Activated T-helper 17 cell treated with anti-CD3 and anti-CD28 coated beads, Interleukin-2, amount 50 U/mL, for 72 hours (primary cell): ENCODE measurements around the gene TPSB2. TPM values are rescaled to one million over a fixed set of nuclear protein-coding genes. Genes with fewer than 3 reads are reported as not detected.
"Not testable (repeated sequence)": the region's sequence is repeated elsewhere in the genome, so short reads cannot be mapped to it uniquely, and the experiment has no call there.

Experiments
- ATAC-seq: fragments of 150-1000 bp; cut with Tn5 transposase; replicated peaks from 2 replicates; pipeline ENCODE4 v1.10.0; 2021; ENCODE audit warnings: mild to moderate bottlenecking, moderate library complexity
- H3K27ac Mint-ChIP-seq: one replicate; pipeline ENCODE4 v1.8.0; 2022; ENCODE audit warnings: mixed read lengths
- H3K27me3 Mint-ChIP-seq: one replicate; pipeline ENCODE4 v1.8.0; 2022; ENCODE audit warnings: mixed read lengths
- H3K36me3 Mint-ChIP-seq: one replicate; pipeline ENCODE4 v1.8.0; 2022; ENCODE audit warnings: low read depth, mild to moderate bottlenecking, mixed read lengths
- H3K4me1 Mint-ChIP-seq: one replicate; pipeline ENCODE4 v1.8.0; 2022; ENCODE audit warnings: mixed read lengths
- H3K4me3 Mint-ChIP-seq: one replicate; pipeline ENCODE4 v1.8.0; 2022; ENCODE audit warnings: mild to moderate bottlenecking, mixed read lengths
- H3K9me3 Mint-ChIP-seq: one replicate; pipeline ENCODE4 v1.8.0; 2022; ENCODE audit warnings: mixed read lengths
- total RNA-seq, 2 donors: library from RNA; stranded (reverse); gene quantifications; one replicate each; pipeline ENCODE4 v1.2.3, GENCODE V29; 2022

The TPSB2 gene
- total RNA-seq, 2 donors from 2014 or later, result not detected

GRCh38 chr16:1256296-1256873 is 26.4 kb upstream of the TPSB2 start:
- H3K4me3 Mint-ChIP-seq, ATAC-seq, H3K9me3 Mint-ChIP-seq, H3K36me3 Mint-ChIP-seq, H3K4me1 Mint-ChIP-seq, H3K27ac Mint-ChIP-seq: not testable (repeated sequence)
- H3K27me3 Mint-ChIP-seq, result peaks cover 14% of the 10 kb centered on the region

- H3K4me3 Mint-ChIP-seq, H3K4me1 Mint-ChIP-seq: not testable (repeated sequence)
Observed at GRCh38 chr16:1255276-1256122, 25.5 kb upstream of the TPSB2 start, which contains the start of gene TPSD1. TSS of gene TPSD1 (plus strand) at chr16:1256069. CDS start at chr16:1256281, 212 bp downstream.

GRCh38 chr16:1254821-1255220 is 24.8 kb upstream of the TPSB2 start:
- H3K27me3 Mint-ChIP-seq, H3K4me3 Mint-ChIP-seq, H3K36me3 Mint-ChIP-seq, H3K4me1 Mint-ChIP-seq, ATAC-seq, H3K9me3 Mint-ChIP-seq, H3K27ac Mint-ChIP-seq: not testable (repeated sequence)

More at GRCh38 chr16:1255276-1256122, 25.5 kb upstream of the TPSB2 start, which contains the start of gene TPSD1:
- H3K27ac Mint-ChIP-seq, ATAC-seq, H3K9me3 Mint-ChIP-seq, H3K36me3 Mint-ChIP-seq: not testable (repeated sequence)
- H3K27me3 Mint-ChIP-seq, result peaks cover 11% of the 10 kb centered on the region

- not testable (repeated sequence) for H3K36me3 Mint-ChIP-seq, H3K4me3 Mint-ChIP-seq, H3K27ac Mint-ChIP-seq, H3K4me1 Mint-ChIP-seq, H3K9me3 Mint-ChIP-seq, H3K27me3 Mint-ChIP-seq
- ATAC-seq, result peak; percentile 67
Observed at GRCh38 chr16:1253701-1254364, 23.8 kb upstream of the TPSB2 start.

- not testable (repeated sequence) for H3K9me3 Mint-ChIP-seq, H3K4me1 Mint-ChIP-seq, H3K27ac Mint-ChIP-seq, H3K36me3 Mint-ChIP-seq, H3K4me3 Mint-ChIP-seq, H3K27me3 Mint-ChIP-seq
- ATAC-seq, result peak; percentile 61
Observed at GRCh38 chr16:1249031-1249755, 19.2 kb upstream of the TPSB2 start.

- not testable (repeated sequence) for H3K27me3 Mint-ChIP-seq, H3K27ac Mint-ChIP-seq, H3K4me1 Mint-ChIP-seq, H3K4me3 Mint-ChIP-seq, ATAC-seq, H3K36me3 Mint-ChIP-seq, H3K9me3 Mint-ChIP-seq
Observed at GRCh38 chr16:1247903-1248537, 18.0 kb upstream of the TPSB2 start.

- Mint-ChIP-seq H3K36me3 (no peaks in the 10 kb centered on the region), H3K27me3 (peaks cover 4% of the 10 kb centered on the region), H3K9me3 (no peaks in the 10 kb centered on the region), H3K27ac (no peak overlapping the region), H3K4me1 (no peaks in the 10 kb centered on the region), H3K4me3 (no peak overlapping the region)
- ATAC-seq, result no peak
Observed at GRCh38 chr16:1245452-1246020, 15.6 kb upstream of the TPSB2 start.

GRCh38 chr16:1244881-1245280 is 14.9 kb upstream of the TPSB2 start:
- Mint-ChIP-seq H3K4me3 (no peak overlapping the region), H3K36me3 (no peaks in the 10 kb centered on the region), H3K27ac (no peak overlapping the region), H3K9me3 (no peaks in the 10 kb centered on the region), H3K27me3 (peaks cover 4% of the 10 kb centered on the region), H3K4me1 (no peaks in the 10 kb centered on the region)
- ATAC-seq, result peak; percentile 61

GRCh38 chr16:1243907-1244850 is 14.2 kb upstream of the TPSB2 start:
- not testable (repeated sequence) for H3K4me1 Mint-ChIP-seq, ATAC-seq, H3K27me3 Mint-ChIP-seq, H3K36me3 Mint-ChIP-seq, H3K4me3 Mint-ChIP-seq, H3K27ac Mint-ChIP-seq, H3K9me3 Mint-ChIP-seq

GRCh38 chr16:1243363-1243762 is 13.4 kb upstream of the TPSB2 start:
- not testable (repeated sequence) for ATAC-seq, H3K27me3 Mint-ChIP-seq, H3K36me3 Mint-ChIP-seq, H3K27ac Mint-ChIP-seq, H3K9me3 Mint-ChIP-seq, H3K4me3 Mint-ChIP-seq, H3K4me1 Mint-ChIP-seq

- not testable (repeated sequence) for H3K27me3 Mint-ChIP-seq, H3K27ac Mint-ChIP-seq, H3K36me3 Mint-ChIP-seq, ATAC-seq, H3K4me1 Mint-ChIP-seq, H3K9me3 Mint-ChIP-seq, H3K4me3 Mint-ChIP-seq
Observed at GRCh38 chr16:1241081-1241480, 11.1 kb upstream of the TPSB2 start.

GRCh38 chr16:1240436-1240835 is 10.5 kb upstream of the TPSB2 start, which contains the start of gene TPSAB1:
TSS of gene TPSAB1 (plus strand) at chr16:1240705. CDS start at chr16:1240939, 234 bp downstream.
- H3K27me3 Mint-ChIP-seq, H3K27ac Mint-ChIP-seq, H3K4me3 Mint-ChIP-seq, H3K9me3 Mint-ChIP-seq, ATAC-seq, H3K4me1 Mint-ChIP-seq, H3K36me3 Mint-ChIP-seq: not testable (repeated sequence)

GRCh38 chr16:1239575-1239974 is 9.6 kb upstream of the TPSB2 start:
- H3K9me3 Mint-ChIP-seq, H3K4me3 Mint-ChIP-seq, H3K4me1 Mint-ChIP-seq, ATAC-seq, H3K27me3 Mint-ChIP-seq, H3K27ac Mint-ChIP-seq, H3K36me3 Mint-ChIP-seq: not testable (repeated sequence)
